Measurements from ENCODE around the gene TARBP2. TPM values are rescaled to one million over a fixed set of nuclear protein-coding genes. Genes with fewer than 3 reads are reported as not detected.

The TARBP2 gene
- total RNA-seq, 2 experiments from 2014 or later, result 27.5 to 29.7 TPM

- no peak overlapping the region for H3K4me3 Mint-ChIP-seq
- POLR2A ChIA-PET, result no interaction called here
- no peaks in the 10 kb centered on the region for H3K9me3 Mint-ChIP-seq
Measured at GRCh38 chr12:53506450-53506785, 5.3 kb downstream of the TARBP2 start.

GRCh38 chr12:53506881-53507602, 6.0 kb downstream of the TARBP2 start, which contains the start of gene NPFF:
Gene NPFF, minus strand, starts transcription at chr12:53507484. Its CDS starts 10 bp downstream, at chr12:53507474.
- Mint-ChIP-seq H3K4me3 (no peak within 1 kb of the TSS), H3K4me1 (ENCODE audit: low read depth) (peaks cover 18% of the 10 kb centered on the region), H3K9me3 (no peaks in the 10 kb centered on the region), H3K27ac (no peak within 1 kb of the TSS), H3K27me3 (no peaks in the 10 kb centered on the region), H3K36me3 (no peaks in the 10 kb centered on the region)
- ChIA-PET CTCF (interaction anchor here (2.0 to 2.7 kb wide), 4 partner anchors 8 to 29 kb away, joined by 7 to 22 read pairs (median 18); partner anchors contain the start of gene MAP3K12), POLR2A (no interaction called here)
- DNase-seq, result no peak
- intact Hi-C loops (cut with micrococcal nuclease), result no loop called here

More at GRCh38 chr12:53506450-53506785, 5.3 kb downstream of the TARBP2 start:
- H3K27ac Mint-ChIP-seq, result no peak overlapping the region
- CTCF ChIA-PET, result interaction anchor here (0.7 to 1.1 kb wide), 2 partner anchors 154 to 185 kb away, joined by 3 read pairs; partner anchors contain the start of gene AAAS
- H3K27me3 Mint-ChIP-seq, result no peaks in the 10 kb centered on the region
- DNase-seq, result no peak
- intact Hi-C loops (cut with micrococcal nuclease), result no loop called here
- no peaks in the 10 kb centered on the region for H3K36me3 Mint-ChIP-seq
- H3K4me1 Mint-ChIP-seq (ENCODE audit: low read depth), result peaks cover 23% of the 10 kb centered on the region

- no peaks in the 10 kb centered on the region for H3K36me3 Mint-ChIP-seq
- POLR2A ChIA-PET, result no interaction called here
Measured at GRCh38 chr12:53507603-53507885, 6.5 kb downstream of the TARBP2 start.

GRCh38 chr12:53508534-53509170, 7.6 kb downstream of the TARBP2 start:
- H3K36me3 Mint-ChIP-seq, result no peaks in the 10 kb centered on the region

More at GRCh38 chr12:53507603-53507885, 6.5 kb downstream of the TARBP2 start:
- Mint-ChIP-seq H3K4me3 (no peak overlapping the region), H3K9me3 (no peaks in the 10 kb centered on the region), H3K27ac (no peak overlapping the region), H3K27me3 (no peaks in the 10 kb centered on the region), H3K4me1 (ENCODE audit: low read depth) (peaks cover 13% of the 10 kb centered on the region)
- CTCF ChIA-PET, result interaction anchor here (1.2 to 2.7 kb wide), 9 partner anchors 8 to 240 kb away, joined by 3 to 22 read pairs (median 13); partner anchors contain the start of genes ESPL1 and MAP3K12
- DNase-seq, result no peak
- intact Hi-C loops (cut with micrococcal nuclease), result no loop called here

GRCh38 chr12:53510181-53510812, 9.2 kb downstream of the TARBP2 start:
- DNase-seq, result no peak
- ChIA-PET CTCF (interaction anchor here (0.7 to 3.5 kb wide), 7 partner anchors 14 to 233 kb away, joined by 3 to 55 read pairs (median 4); partner anchors contain the start of gene AAAS), POLR2A (no interaction called here)
- intact Hi-C loops (cut with micrococcal nuclease), result no loop called here
- Mint-ChIP-seq H3K4me3 (no peak overlapping the region), H3K27ac (no peak overlapping the region), H3K36me3 (peaks cover 2% of the 10 kb centered on the region), H3K9me3 (no peaks in the 10 kb centered on the region), H3K4me1 (ENCODE audit: low read depth) (peaks cover 5% of the 10 kb centered on the region), H3K27me3 (no peaks in the 10 kb centered on the region)

More at GRCh38 chr12:53508534-53509170, 7.6 kb downstream of the TARBP2 start:
- CTCF ChIA-PET, result interaction anchor here (0.6 to 3.5 kb wide), 45 partner anchors 8 to 443 kb away, joined by 3 to 55 read pairs (median 5); partner anchors contain the start of genes AAAS, ATF7, ATP5MC2 and CSAD
- intact Hi-C loops (cut with micrococcal nuclease), result loop anchor here (1.0 kb wide), 2 partner anchors 156 to 181 kb away; no protein-coding TSS in a partner anchor
- Mint-ChIP-seq H3K27me3 (no peaks in the 10 kb centered on the region), H3K9me3 (no peaks in the 10 kb centered on the region), H3K4me3 (no peak overlapping the region), H3K4me1 (ENCODE audit: low read depth) (peaks cover 12% of the 10 kb centered on the region), H3K27ac (peak overlapping the region; percentile 67)
- POLR2A ChIA-PET, result interaction anchor here (0.6 to 1.2 kb wide), 5 partner anchors 14 to 289 kb away, joined by 3 to 6 read pairs (median 4); no protein-coding TSS in a partner anchor
- peak; percentile 92 for DNase-seq

- H3K27ac Mint-ChIP-seq, result no peak overlapping the region
- CTCF ChIA-PET, result no interaction called here
Measured at GRCh38 chr12:53513712-53514410, 12.8 kb downstream of the TARBP2 start.

GRCh38 chr12:53514628-53515290, 13.7 kb downstream of the TARBP2 start:
- no peaks in the 10 kb centered on the region for H3K9me3 Mint-ChIP-seq
- CTCF ChIA-PET, result interaction anchor here (0.9 to 1.2 kb wide), 2 partner anchors 40 to 162 kb away, joined by 4 to 6 read pairs; no protein-coding TSS in a partner anchor
- POLR2A ChIA-PET, result no interaction called here
- H3K27me3 Mint-ChIP-seq, result no peaks in the 10 kb centered on the region
- DNase-seq, result no peak
- no peak overlapping the region for H3K27ac Mint-ChIP-seq
- no peaks in the 10 kb centered on the region for H3K4me1 Mint-ChIP-seq (ENCODE audit: low read depth)
- peaks cover 5% of the 10 kb centered on the region for H3K36me3 Mint-ChIP-seq
- intact Hi-C loops (cut with micrococcal nuclease), result no loop called here
- no peak overlapping the region for H3K4me3 Mint-ChIP-seq

More at GRCh38 chr12:53513712-53514410, 12.8 kb downstream of the TARBP2 start:
- no peaks in the 10 kb centered on the region for H3K27me3 Mint-ChIP-seq
- no peak for DNase-seq
- POLR2A ChIA-PET, result no interaction called here
- peaks cover 5% of the 10 kb centered on the region for H3K36me3 Mint-ChIP-seq
- H3K9me3 Mint-ChIP-seq, result no peaks in the 10 kb centered on the region
- no peak overlapping the region for H3K4me3 Mint-ChIP-seq
- H3K4me1 Mint-ChIP-seq (ENCODE audit: low read depth), result peaks cover under 1% of the 10 kb centered on the region
- intact Hi-C loops (cut with micrococcal nuclease), result no loop called here

- no peaks in the 10 kb centered on the region for H3K9me3 Mint-ChIP-seq
- H3K36me3 Mint-ChIP-seq, result peaks cover 5% of the 10 kb centered on the region
- no peak overlapping the region for H3K27ac Mint-ChIP-seq
- CTCF ChIA-PET, result interaction anchor here (0.9 to 1.2 kb wide), 2 partner anchors 41 to 163 kb away, joined by 4 to 6 read pairs; no protein-coding TSS in a partner anchor
- no peaks in the 10 kb centered on the region for H3K4me1 Mint-ChIP-seq (ENCODE audit: low read depth)
- no peak for DNase-seq
- H3K4me3 Mint-ChIP-seq, result no peak overlapping the region
- POLR2A ChIA-PET, result no interaction called here
- H3K27me3 Mint-ChIP-seq, result no peaks in the 10 kb centered on the region
- intact Hi-C loops (cut with micrococcal nuclease), result no loop called here
Measured at GRCh38 chr12:53515291-53515680, 14.2 kb downstream of the TARBP2 start.

GRCh38 chr12:53516758-53517455, 15.8 kb downstream of the TARBP2 start:
- Mint-ChIP-seq H3K4me1 (ENCODE audit: low read depth) (no peaks in the 10 kb centered on the region), H3K27me3 (no peaks in the 10 kb centered on the region), H3K9me3 (no peaks in the 10 kb centered on the region), H3K4me3 (no peak overlapping the region), H3K27ac (no peak overlapping the region), H3K36me3 (peaks cover 14% of the 10 kb centered on the region)
- ChIA-PET POLR2A (no interaction called here), CTCF (interaction anchor here (1.1 to 1.5 kb wide), 2 partner anchors 9 to 159 kb away, joined by 3 to 4 read pairs; partner anchors contain the start of gene ATP5MC2)
- no peak for DNase-seq
- intact Hi-C loops (cut with micrococcal nuclease), result no loop called here

- POLR2A ChIA-PET, result no interaction called here
- H3K4me3 Mint-ChIP-seq, result no peak overlapping the region
- no peaks in the 10 kb centered on the region for H3K27me3 Mint-ChIP-seq
- no peak overlapping the region for H3K27ac Mint-ChIP-seq
- CTCF ChIA-PET, result interaction anchor here (2.6 kb wide), 1 partner anchor 10 kb away, joined by 15 read pairs; no protein-coding TSS in a partner anchor
- intact Hi-C loops (cut with micrococcal nuclease), result no loop called here
- H3K4me1 Mint-ChIP-seq (ENCODE audit: low read depth), result no peaks in the 10 kb centered on the region
- peaks cover 21% of the 10 kb centered on the region for H3K36me3 Mint-ChIP-seq
- no peaks in the 10 kb centered on the region for H3K9me3 Mint-ChIP-seq
- no peak for DNase-seq
Measured at GRCh38 chr12:53518381-53518780, 17.3 kb downstream of the TARBP2 start.

Data from activated CD4-positive, alpha-beta memory T cell treated with anti-CD3 and anti-CD28 coated beads for 36 hours (primary cell).